ENCODE measurements around the gene DEFB115. TPM values are rescaled to one million over a fixed set of nuclear protein-coding genes. Genes with fewer than 3 reads are reported as not detected.
"Not testable (repeated sequence)": the region's sequence is repeated elsewhere in the genome, so short reads cannot be mapped to it uniquely, and the experiment has no call there.

The DEFB115 gene, protein sequence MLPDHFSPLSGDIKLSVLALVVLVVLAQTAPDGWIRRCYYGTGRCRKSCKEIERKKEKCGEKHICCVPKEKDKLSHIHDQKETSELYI
- total RNA-seq, result not detected

DNA sequence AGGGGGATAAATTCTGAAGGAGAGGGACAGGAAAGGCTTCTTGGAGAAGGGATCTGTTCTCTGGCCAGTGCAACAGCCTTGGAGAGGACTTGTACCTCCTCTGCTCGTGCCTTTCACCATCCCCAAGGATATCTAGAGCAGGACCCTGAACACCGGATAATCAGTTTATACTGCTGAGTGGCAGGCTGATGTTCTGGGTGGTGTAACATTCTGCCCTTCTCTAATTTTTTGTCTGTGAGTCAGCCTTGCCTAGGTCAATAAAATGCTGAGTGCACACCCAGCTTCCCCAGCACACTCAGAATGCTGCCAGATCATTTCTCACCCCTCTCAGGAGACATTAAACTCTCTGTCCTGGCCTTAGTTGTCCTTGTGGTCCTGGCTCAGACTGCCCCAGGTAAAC, at the start of gene DEFB115:
Gene DEFB115, plus strand, starts transcription at position 301 of the 400 bp plus-strand sequence. Its CDS starts 0 bp downstream, at position 301.
- H3K4me1 Mint-ChIP-seq (ENCODE audit: low read depth in 2 of 2), result no peaks in the 10 kb centered on the region
- no peak within 1 kb of the TSS for H3K4me3 Mint-ChIP-seq
- no peak for DNase-seq (ENCODE audit: low spot score)
- H3K27ac Mint-ChIP-seq, result no peak within 1 kb of the TSS
- no peaks in the 10 kb centered on the region for H3K27me3 Mint-ChIP-seq
- H3K9me3 Mint-ChIP-seq, result peaks cover 16% of the 10 kb centered on the region
- no peaks in the 10 kb centered on the region for H3K36me3 Mint-ChIP-seq
- no peak for ATAC-seq

GRCh38 chr20:31236953-31237352, 20.5 kb upstream of the DEFB115 start:
- Mint-ChIP-seq H3K4me3 (no peak overlapping the region), H3K27ac (no peak overlapping the region), H3K36me3 (no peaks in the 10 kb centered on the region), H3K27me3 (no peaks in the 10 kb centered on the region), H3K9me3 (no peaks in the 10 kb centered on the region), H3K4me1 (ENCODE audit: low read depth in 2 of 2) (no peaks in the 10 kb centered on the region)
- no peak for ATAC-seq
- DNase-seq (ENCODE audit: low spot score), result no peak

GRCh38 chr20:31237763-31238162, 19.7 kb upstream of the DEFB115 start:
- no peak for ATAC-seq
- Mint-ChIP-seq H3K4me3 (no peak overlapping the region), H3K4me1 (ENCODE audit: low read depth in 2 of 2) (no peaks in the 10 kb centered on the region), H3K27me3 (no peaks in the 10 kb centered on the region), H3K36me3 (no peaks in the 10 kb centered on the region), H3K27ac (no peak overlapping the region), H3K9me3 (no peaks in the 10 kb centered on the region)
- DNase-seq (ENCODE audit: low spot score), result no peak

GRCh38 chr20:31239139-31239538, 18.3 kb upstream of the DEFB115 start:
- ATAC-seq (no peak), DNase-seq (ENCODE audit: low spot score) (no peak)
- H3K4me3 Mint-ChIP-seq, result no peak overlapping the region
- no peaks in the 10 kb centered on the region for H3K36me3 Mint-ChIP-seq
- H3K4me1 Mint-ChIP-seq (ENCODE audit: low read depth in 2 of 2), result no peaks in the 10 kb centered on the region
- H3K27me3 Mint-ChIP-seq, result no peaks in the 10 kb centered on the region
- no peak overlapping the region for H3K27ac Mint-ChIP-seq
- no peaks in the 10 kb centered on the region for H3K9me3 Mint-ChIP-seq

GRCh38 chr20:31256959-31257358, 505 bp upstream of the DEFB115 start:
- no peak overlapping the region for H3K27ac Mint-ChIP-seq
- H3K4me1 Mint-ChIP-seq (ENCODE audit: low read depth in 2 of 2), result no peaks in the 10 kb centered on the region
- H3K4me3 Mint-ChIP-seq, result no peak overlapping the region

GRCh38 chr20:31260326-31260932, 3.0 kb downstream of the DEFB115 start:
- Mint-ChIP-seq H3K27ac (no peak overlapping the region), H3K4me1 (ENCODE audit: low read depth in 2 of 2) (no peaks in the 10 kb centered on the region), H3K4me3 (no peak overlapping the region), H3K27me3 (no peaks in the 10 kb centered on the region), H3K36me3 (peaks cover under 1% of the 10 kb centered on the region), H3K9me3 (peaks cover 13% of the 10 kb centered on the region)
- DNase-seq (ENCODE audit: low spot score) (no peak), ATAC-seq (no peak)

More at GRCh38 chr20:31256959-31257358, 505 bp upstream of the DEFB115 start:
- H3K9me3 Mint-ChIP-seq, result peaks cover 16% of the 10 kb centered on the region
- no peak for DNase-seq (ENCODE audit: low spot score)
- ATAC-seq, result no peak
- no peaks in the 10 kb centered on the region for H3K27me3 Mint-ChIP-seq
- H3K36me3 Mint-ChIP-seq, result no peaks in the 10 kb centered on the region

DNA sequence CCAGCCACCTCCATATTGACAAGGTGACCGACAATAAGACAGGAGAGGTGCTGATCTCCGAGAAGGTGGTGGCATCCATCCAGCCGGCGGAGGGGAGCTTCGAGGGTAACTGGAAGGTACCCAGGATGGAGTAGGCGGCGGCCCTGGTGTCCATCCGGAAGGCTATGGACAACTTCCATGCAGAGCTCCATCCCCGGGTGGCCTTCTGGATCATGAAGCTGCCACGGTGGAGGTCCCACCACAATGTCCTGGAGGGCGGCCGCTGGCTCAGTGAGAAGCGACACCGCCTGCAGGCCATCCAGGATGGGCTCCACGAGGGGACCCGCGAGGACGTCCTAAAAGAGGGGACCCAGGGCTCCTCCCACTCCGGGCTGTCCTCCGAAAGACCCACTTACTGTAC, 17.0 kb downstream of the DEFB115 start:
- Mint-ChIP-seq H3K4me3 (no peak overlapping the region), H3K36me3 (peaks cover 9% of the 10 kb centered on the region), H3K27me3 (no peaks in the 10 kb centered on the region), H3K27ac (no peak overlapping the region), H3K4me1 (ENCODE audit: low read depth in 2 of 2) (no peaks in the 10 kb centered on the region), H3K9me3 (peaks cover 28% of the 10 kb centered on the region)
- DNase-seq (ENCODE audit: low spot score) (no peak), ATAC-seq (no peak)

DNA sequence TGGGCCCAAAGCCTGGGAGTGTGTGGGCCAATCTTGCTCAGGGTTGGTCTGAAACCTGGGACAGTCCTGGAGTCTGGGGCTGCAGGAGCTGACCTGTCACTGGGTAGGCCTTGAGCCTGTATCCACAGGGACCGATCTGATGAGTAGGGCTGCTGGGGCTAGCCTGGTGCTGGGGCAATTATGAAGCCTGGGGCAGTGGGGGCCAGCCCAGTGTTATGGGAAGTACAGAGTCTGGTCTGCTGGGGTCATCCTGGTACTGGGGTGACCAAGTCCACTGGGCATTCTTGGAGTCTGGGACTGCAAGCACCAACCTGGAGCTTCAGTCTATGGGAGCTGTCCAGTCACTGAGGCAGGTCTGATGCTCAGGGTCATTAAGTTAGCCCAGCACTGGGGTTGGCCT, 20.7 kb downstream of the DEFB115 start:
- Mint-ChIP-seq H3K27ac (no peak overlapping the region), H3K9me3 (peaks cover 14% of the 10 kb centered on the region), H3K4me1 (ENCODE audit: low read depth in 2 of 2) (no peaks in the 10 kb centered on the region), H3K36me3 (peaks cover 2% of the 10 kb centered on the region), H3K4me3 (no peak overlapping the region), H3K27me3 (no peaks in the 10 kb centered on the region)
- DNase-seq (ENCODE audit: low spot score) (no peak), ATAC-seq (peak in 1 of 2 donors; percentile 33)

GRCh38 chr20:31284964-31285363, 27.5 kb downstream of the DEFB115 start:
- not testable (repeated sequence) for ATAC-seq; H3K27me3 Mint-ChIP-seq; H3K36me3 Mint-ChIP-seq; DNase-seq (ENCODE audit: low spot score); H3K4me1 Mint-ChIP-seq (ENCODE audit: low read depth in 2 of 2); H3K9me3 Mint-ChIP-seq; H3K4me3 Mint-ChIP-seq; H3K27ac Mint-ChIP-seq

DNA sequence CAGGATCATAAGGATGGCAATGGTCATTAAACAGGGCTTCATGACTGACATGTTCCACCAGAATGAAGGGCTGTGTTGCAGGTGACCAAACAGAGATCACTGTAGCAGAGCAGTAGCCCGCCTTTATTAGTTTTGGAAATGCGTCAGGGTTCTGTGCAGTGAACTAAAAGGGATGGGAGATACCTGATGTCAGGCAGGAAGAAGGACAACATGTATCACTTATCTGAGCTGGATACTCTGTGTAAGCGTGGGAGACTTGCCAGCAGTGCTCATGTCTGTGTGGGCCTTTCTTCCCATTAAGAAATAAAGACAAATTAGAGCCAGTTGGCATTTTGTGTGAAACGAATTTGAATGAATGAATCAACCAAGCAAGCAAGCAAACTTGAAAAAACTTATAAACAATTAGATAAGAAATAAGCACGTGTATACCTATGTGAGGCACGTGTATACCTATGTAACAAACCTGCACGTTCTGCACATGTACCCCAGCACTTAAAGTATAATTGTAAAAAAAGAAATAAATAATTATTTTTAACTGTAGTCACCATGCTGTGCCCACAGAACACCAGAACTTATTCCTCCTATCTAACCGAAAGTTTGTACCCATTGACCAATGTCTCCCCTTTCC, 51.2 kb downstream of the DEFB115 start, which contains the start of gene DEFB116:
Gene DEFB116, minus strand, starts transcription at position 51 of the 628 bp plus-strand sequence. Its CDS starts 0 bp downstream, at position 51.
- H3K4me1 Mint-ChIP-seq (ENCODE audit: low read depth in 2 of 2), result no peaks in the 10 kb centered on the region

More for the DNA sequence above, 51.2 kb downstream of the DEFB115 start, which contains the start of gene DEFB116:
- DNase-seq (ENCODE audit: low spot score) (no peak), ATAC-seq (no peak)
- no peaks in the 10 kb centered on the region for H3K9me3 Mint-ChIP-seq
- no peak within 1 kb of the TSS for H3K4me3 Mint-ChIP-seq
- no peaks in the 10 kb centered on the region for H3K27me3 Mint-ChIP-seq
- H3K27ac Mint-ChIP-seq, result no peak within 1 kb of the TSS
- H3K36me3 Mint-ChIP-seq, result no peaks in the 10 kb centered on the region

Other genes starting within 250 kb of the DEFB115 start
- not detected for gene DEFB116, start 50.9 kb downstream of the DEFB115 start, total RNA-seq
- not detected for gene DEFB118, start 110.9 kb downstream of the DEFB115 start, total RNA-seq
- not detected for gene DEFB119, start 132.9 kb downstream of the DEFB115 start, total RNA-seq
- not detected for gene DEFB121, start 148.6 kb downstream of the DEFB115 start, total RNA-seq
- gene DEFB123, start 183.0 kb downstream of the DEFB115 start, total RNA-seq, result not detected
- not detected for gene DEFB124, start 217.5 kb downstream of the DEFB115 start, total RNA-seq
- not detected for gene REM1, start 217.6 kb downstream of the DEFB115 start, total RNA-seq

Measured in natural killer cell treated with Interleukin-12 subunit alpha and Interleukin-12 subunit beta and Interleukin-15 and Interleukin-18, amount 100 ng/mL, for 72 hours (primary cell).